Keratinocyte (primary cell): Measurements from ENCODE around the gene SARNP.

Experiments
- CTCF ChIP-seq, 3 experiments: IDR thresholded peaks in 1 of 3; conservative IDR thresholded peaks in 1 of 3; optimal IDR thresholded peaks in 1 of 3; 2 replicates in 2 of 3; 3 replicates in 1 of 3; pipeline versions ENCODE3 to v1.5.1; 2011; ENCODE audit warnings: low read length in 3 of 3, mild to moderate bottlenecking in 3 of 3, moderate library complexity in 2 of 3, control low read depth in 1 of 3, inconsistent platforms in 1 of 3; ENCODE audit not compliant: insufficient read depth in 2 of 3; ENCODE audit errors: extremely low read depth in 1 of 3
- EZH2 ChIP-seq: IDR thresholded peaks from one replicate; pipeline ENCODE4 v1.6.1; 2012; ENCODE audit warnings: inconsistent platforms, mild to moderate bottlenecking, low read length, moderate library complexity

GRCh38 chr12:55789893-55790292 is 27.6 kb downstream of the SARNP start:
- no peak for TF ChIP-seq CTCF (optimal IDR thresholded peaks at IDR 0.05 in 1 of 3, IDR thresholded peaks at IDR 0.05 in 1 of 3, conservative IDR thresholded peaks at IDR 0.05 in 1 of 3; ENCODE audit: extremely low read depth in 1 of 3, insufficient read depth in 2 of 3, low read length in 3 of 3)
- TF ChIP-seq EZH2: no peak
